MM.1S (cell line): Measurements from ENCODE around the gene THOC5.

Source experiments
- CTCF ChIP-seq: fragments of 300-600 bp; sonication (generic); IDR thresholded peaks from 2 replicates; pipeline ENCODE4 v1.5.1; 2016; ENCODE audit warnings: antibody characterized with exemption, low read length, mixed read lengths
- EZH2 ChIP-seq: fragments of 300-600 bp; sonication (generic); optimal IDR thresholded peaks from 2 replicates; pipeline ENCODE3; 2017; ENCODE audit warnings: low read depth, mild to moderate bottlenecking, antibody characterized with exemption, low read length, mixed read lengths

- TF ChIP-seq CTCF (no peak), EZH2 (no peak)
Observed at GRCh38 chr22:29480512-29481264, 72.9 kb downstream of the THOC5 start.
